A673 (cell line): Measurements from ENCODE around the gene FNDC3B. TPM values are rescaled to one million over a fixed set of nuclear protein-coding genes. Genes with fewer than 3 reads are reported as not detected.
A peak's percentile ranks its signal among the peaks of the same experiment; 100 is the strongest.
"Not testable (repeated sequence)": the region's sequence is repeated elsewhere in the genome, so short reads cannot be mapped to it uniquely, and the experiment has no call there.

Source experiments
- Bru-seq: library from RNA; stranded (reverse); fragments of 400-500 nt; gene quantifications from one replicate; lab custom pipeline; 2021; lab: Mats Ljungman, UMichigan
- BruChase-seq, 2 experiments: library from RNA; stranded (reverse); fragments of 400-500 nt; gene quantifications; one replicate each; lab custom pipeline; 2021; lab: Mats Ljungman, UMichigan
- BruUV-seq: library from RNA; stranded (reverse); fragments of 400-500 nt; replicated peaks from 2 replicates; lab custom pipeline; 2021; lab: Mats Ljungman, UMichigan
- CTCF ChIA-PET: fragments of 300-600 bp; sonication (Branson Sonifier 250); formaldehyde crosslinking; loops from one replicate; lab custom pipeline; 2022; ENCODE audit warnings: antibody characterized with exemption; lab: Charles Lee
- POLR2A ChIA-PET: fragments of 300-600 bp; sonication (Branson Sonifier 250); formaldehyde crosslinking; loops from one replicate; lab custom pipeline; 2022; ENCODE audit warnings: antibody characterized with exemption; ENCODE audit not compliant: low non-redundant PET; lab: Charles Lee
- DNase-seq: peaks from one replicate; pipeline ENCODE4 v3.0.0-alpha.2; 2015; ENCODE audit warnings: low spot score
- H3K27ac ChIP-seq: fragments of 200-600 bp; sonication (generic); 2 replicates; pipeline ENCODE4 v1.5.1; 2016; ENCODE audit warnings: mixed run types, low read depth, mild to moderate bottlenecking, mixed read lengths, antibody characterized with exemption, low read length; ENCODE audit not compliant: poor library complexity, severe bottlenecking
- H3K27me3 ChIP-seq: fragments of 200-600 bp; sonication (generic); replicated peaks from 2 replicates; pipeline ENCODE4 v1.6.1; 2017; ENCODE audit warnings: mixed run types, low read depth, mild to moderate bottlenecking, mixed read lengths, antibody characterized with exemption, low read length; ENCODE audit not compliant: insufficient read depth, poor library complexity
- H3K36me3 ChIP-seq: fragments of 200-600 bp; sonication (generic); 2 replicates; pipeline ENCODE4 v1.6.1; 2016; ENCODE audit warnings: mixed run types, mild to moderate bottlenecking, mixed read lengths, antibody characterized with exemption, low read length; ENCODE audit not compliant: insufficient read depth, poor library complexity, severe bottlenecking
- H3K4me1 ChIP-seq: fragments of 200-600 bp; sonication (generic); 2 replicates; pipeline ENCODE4 v1.6.1; 2017; ENCODE audit warnings: mixed run types, mild to moderate bottlenecking, mixed read lengths, antibody characterized with exemption, low read length; ENCODE audit not compliant: insufficient read depth, poor library complexity, severe bottlenecking
- H3K4me3 ChIP-seq: fragments of 200-600 bp; sonication (generic); 2 replicates; pipeline ENCODE4 v1.5.1; 2016; ENCODE audit warnings: low read depth, mixed run types, mild to moderate bottlenecking, mixed read lengths, low read length; ENCODE audit not compliant: poor library complexity, severe bottlenecking
- H3K9me3 ChIP-seq: fragments of 200-600 bp; sonication (generic); 2 replicates; pipeline ENCODE4 v1.6.1; 2016; ENCODE audit warnings: mixed run types, low read depth, mild to moderate bottlenecking, mixed read lengths, antibody characterized with exemption, low read length; ENCODE audit not compliant: poor library complexity, severe bottlenecking
- CTCF ChIP-seq: fragments of 300-800, 200-600 bp; sonication (generic); conservative IDR thresholded peaks from 2 replicates; pipeline ENCODE4 v1.5.1; 2017; ENCODE audit warnings: low read depth, mild to moderate bottlenecking, antibody characterized with exemption, low read length, moderate library complexity, mixed read lengths
- EZH2 ChIP-seq: fragments of 200-600 bp; sonication (generic); IDR thresholded peaks from 2 replicates; pipeline ENCODE4 v1.6.1; 2017; ENCODE audit warnings: borderline replicate concordance, low read depth, mild to moderate bottlenecking, mixed read lengths, antibody characterized with exemption, low read length; ENCODE audit not compliant: poor library complexity, severe bottlenecking
- intact Hi-C: fragments of 100-400 bp; cut with micrococcal nuclease; formaldehyde crosslinking; loops from one replicate; pipeline ENCODE4 v1.10.0; 2022; ENCODE audit not compliant: unreplicated experiment
- long read RNA-seq: library from polyadenylated mRNA; stranded (forward); transcript quantifications from one replicate; pipeline ENCODE4 v2.0.0, GENCODE V29; 2022
- total RNA-seq: library from RNA; stranded (reverse); gene quantifications from 2 replicates; pipeline ENCODE4 v1.2.3, GENCODE V29; 2021

Gene FNDC3B
- total RNA-seq (43.2 and 50.8 TPM in 2 replicates), Bru-seq, nascent RNA (percentile 88 among the genes with signal in this experiment), BruChase-seq, experiment 1, labeled RNA remaining after a 2-hour chase (percentile 74 among the genes with signal in this experiment), BruChase-seq, experiment 2, labeled RNA remaining after a 6-hour chase (percentile 67 among the genes with signal in this experiment)
- long read RNA-seq, full-length matches to known transcripts: 18 of 29 reads
- long read RNA-seq, partial matches to known transcripts: 6 of 29 reads
- long read RNA-seq, other reads (novel, unspliced or antisense): 5 of 29 reads

GRCh38 chr3:172039436-172040077 is at the start of gene FNDC3B:
Gene FNDC3B (plus strand): TSS chr3:172039578. CDS start chr3:172112480, 72,902 bp downstream.
- ChIA-PET POLR2A (interaction anchor here (0.5 to 0.7 kb wide), 2 partner anchors 26 to 457 kb away, joined by 3 read pairs; no protein-coding TSS in a partner anchor), CTCF (interaction anchor here (1.4 kb wide), 1 partner anchor 293 kb away, joined by 3 read pairs; no protein-coding TSS in a partner anchor)
- H3K9me3 ChIP-seq: no peaks in the 10 kb centered on the region
- H3K4me3 ChIP-seq: peak within 1 kb of the TSS; percentile 97
- TF ChIP-seq EZH2: no peak
- no peak for TF ChIP-seq CTCF
- peaks cover 18% of the 10 kb centered on the region for H3K4me1 ChIP-seq
- H3K36me3 ChIP-seq: no peaks in the 10 kb centered on the region
- H3K27me3 ChIP-seq: no peaks in the 10 kb centered on the region
- TSS peak; percentile 22 for BruUV-seq
- DNase-seq: peak; percentile 97
- peak within 1 kb of the TSS; percentile 93 for H3K27ac ChIP-seq
- intact Hi-C loops: loop anchor here (2.0 to 5.0 kb wide), 3 partner anchors 99 to 293 kb away; no protein-coding TSS in a partner anchor

GRCh38 chr3:171990239-171990638 is 49.1 kb upstream of the FNDC3B start:
- DNase-seq, H3K27me3 ChIP-seq, H3K9me3 ChIP-seq, H3K4me3 ChIP-seq, POLR2A ChIA-PET, CTCF ChIA-PET, H3K36me3 ChIP-seq, BruUV-seq, H3K27ac ChIP-seq, intact Hi-C loops: not testable (repeated sequence)
- peaks cover 16% of the 10 kb centered on the region for H3K4me1 ChIP-seq

GRCh38 chr3:171991166-171991565 is 48.2 kb upstream of the FNDC3B start:
- CTCF ChIA-PET: no interaction called here
- no TSS peak for BruUV-seq
- peaks cover 9% of the 10 kb centered on the region for H3K4me1 ChIP-seq
- peaks cover 3% of the 10 kb centered on the region for H3K9me3 ChIP-seq
- H3K36me3 ChIP-seq: no peaks in the 10 kb centered on the region
- TF ChIP-seq CTCF (no peak), EZH2 (no peak)
- no peak overlapping the region for H3K4me3 ChIP-seq
- no peak overlapping the region for H3K27ac ChIP-seq
- no peaks in the 10 kb centered on the region for H3K27me3 ChIP-seq
- no peak for DNase-seq
- intact Hi-C loops: no loop called here
- POLR2A ChIA-PET: no interaction called here
